CD8-positive, alpha-beta memory T cell (primary cell): ENCODE results near the gene ZDHHC7. TPM values are rescaled to one million over a fixed set of nuclear protein-coding genes. Genes with fewer than 3 reads are reported as not detected.

Experiments
- CTCF ChIA-PET: fragments of 350-600 bp; sonication (Branson Sonifier 250); formaldehyde crosslinking; loops from one replicate; lab custom pipeline; 2021; ENCODE audit warnings: antibody characterized with exemption; lab: Charles Lee
- POLR2A ChIA-PET: fragments of 350-600 bp; sonication (Branson Sonifier 250); formaldehyde crosslinking; loops from one replicate; lab custom pipeline; 2021; ENCODE audit warnings: antibody characterized with exemption; lab: Charles Lee
- DNase-seq, 5 donors: peaks; one replicate each; pipeline versions ENCODE4 v3.0.0 to v3.0.0-alpha.2; 2020 to 2022; ENCODE audit warnings: mixed read lengths in 1 of 5
- H3K27ac ChIP-seq: one replicate; pipeline ENCODE4 v1.7.0; 2013; ENCODE audit warnings: low read depth, mild to moderate bottlenecking, low read length, moderate library complexity
- H3K27me3 ChIP-seq: 2 replicates; pipeline ENCODE4 v1.7.0; 2013; ENCODE audit warnings: low read length, mild to moderate bottlenecking; ENCODE audit not compliant: insufficient read depth, poor library complexity, severe bottlenecking
- H3K36me3 ChIP-seq: 2 replicates; pipeline ENCODE4 v1.7.0; 2013; ENCODE audit warnings: mild to moderate bottlenecking, low read length, moderate library complexity; ENCODE audit not compliant: insufficient read depth
- H3K4me1 ChIP-seq: 2 replicates; pipeline ENCODE4 v1.7.0; 2013; ENCODE audit warnings: mild to moderate bottlenecking, low read length, moderate library complexity; ENCODE audit not compliant: insufficient read depth
- H3K4me3 ChIP-seq: 2 replicates; pipeline ENCODE4 v1.7.0; 2013; ENCODE audit warnings: mild to moderate bottlenecking, low read length
- H3K9me3 ChIP-seq: 2 replicates; pipeline ENCODE4 v1.7.0; 2013; ENCODE audit warnings: mild to moderate bottlenecking, low read length
- H3K27ac Mint-ChIP-seq, 8 donors: one replicate each; pipeline ENCODE4 v1.8.0; 2020 to 2021; ENCODE audit warnings: mixed read lengths in 8 of 8, mild to moderate bottlenecking in 6 of 8, inconsistent platforms in 3 of 8, moderate library complexity in 3 of 8
- H3K27me3 Mint-ChIP-seq, 2 donors: one replicate each; pipeline ENCODE4 v1.8.0; 2020 to 2021; ENCODE audit warnings: mixed read lengths in 2 of 2, mild to moderate bottlenecking in 1 of 2, moderate library complexity in 1 of 2
- H3K36me3 Mint-ChIP-seq, 3 donors: one replicate each; pipeline ENCODE4 v1.8.0; 2020 to 2021; ENCODE audit warnings: mixed read lengths in 3 of 3, inconsistent platforms in 1 of 3, mild to moderate bottlenecking in 1 of 3
- H3K4me1 Mint-ChIP-seq, 3 donors: one replicate each; pipeline ENCODE4 v1.8.0; 2020 to 2021; ENCODE audit warnings: mixed read lengths in 3 of 3, inconsistent platforms in 1 of 3, mild to moderate bottlenecking in 1 of 3
- H3K4me3 Mint-ChIP-seq, 7 donors: one replicate each; pipeline ENCODE4 v1.8.0; 2020 to 2021; ENCODE audit warnings: mixed read lengths in 7 of 7, mild to moderate bottlenecking in 6 of 7, moderate library complexity in 4 of 7, inconsistent platforms in 2 of 7
- H3K9me3 Mint-ChIP-seq, 5 donors: one replicate each; pipeline ENCODE4 v1.8.0; 2020 to 2022; ENCODE audit warnings: mixed read lengths in 5 of 5, mild to moderate bottlenecking in 3 of 5, moderate library complexity in 2 of 5, inconsistent platforms in 1 of 5
- polyA plus RNA-seq: library from polyadenylated mRNA; unstranded; fragments of 300-500 nt; fragmentation: Illumina TruSeq; gene quantifications from one replicate; pipeline ENCODE4 v1.2.3, GENCODE V29; 2021
- total RNA-seq, 2 experiments: library from RNA; stranded (reverse); gene quantifications; one replicate each; pipeline ENCODE4 v1.2.3, GENCODE V29; 2021

The ZDHHC7 gene
- total and polyA plus RNA-seq, 3 experiments from 2014 or later = 31.6 to 45.7 (median 32.6) TPM

DNA sequence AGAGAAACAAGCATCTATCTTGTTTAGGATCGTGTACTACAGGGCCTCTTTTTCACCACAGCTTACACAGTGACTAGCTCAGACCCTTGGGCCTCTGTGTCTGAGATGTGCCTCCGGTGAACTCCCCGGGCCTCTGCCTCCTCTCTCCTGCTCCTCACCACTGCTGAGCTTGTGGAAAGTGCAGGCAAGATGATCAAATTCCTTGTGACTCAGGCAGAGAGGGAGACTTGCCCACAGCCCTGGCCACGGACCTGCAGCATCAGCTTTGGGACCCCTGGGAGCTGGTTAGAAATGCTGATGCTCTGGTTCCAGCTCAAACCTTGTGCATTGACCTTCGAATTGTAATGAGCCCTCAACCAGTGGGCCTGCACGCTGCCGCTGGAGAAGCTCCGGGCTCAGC, 79.8 kb downstream of the ZDHHC7 start:
- no peaks in the 10 kb centered on the region for H3K9me3 ChIP-seq
- H3K27ac ChIP-seq = no peak overlapping the region
- no peaks in the 10 kb centered on the region for H3K36me3 ChIP-seq
- peaks cover 4% of the 10 kb centered on the region for H3K4me1 ChIP-seq
- no peaks in the 10 kb centered on the region for H3K9me3 Mint-ChIP-seq
- H3K27me3 Mint-ChIP-seq = no peaks in the 10 kb centered on the region
- ChIA-PET CTCF (interaction anchor here (1.3 kb wide), 1 partner anchor 21 kb away, joined by 6 read pairs; no protein-coding TSS in a partner anchor), POLR2A (no interaction called here)
- no peak overlapping the region for H3K4me3 ChIP-seq
- peaks cover 0 to 2% (median 0%) of the 10 kb centered on the region in 3 donors for H3K4me1 Mint-ChIP-seq
- H3K27ac Mint-ChIP-seq = peak overlapping the region in 2 of 8 donors; percentile 23 to 86
- no peak for DNase-seq
- H3K36me3 Mint-ChIP-seq = no peaks in the 10 kb centered on the region
- H3K27me3 ChIP-seq = no peaks in the 10 kb centered on the region
- H3K4me3 Mint-ChIP-seq = no peak overlapping the region

DNA sequence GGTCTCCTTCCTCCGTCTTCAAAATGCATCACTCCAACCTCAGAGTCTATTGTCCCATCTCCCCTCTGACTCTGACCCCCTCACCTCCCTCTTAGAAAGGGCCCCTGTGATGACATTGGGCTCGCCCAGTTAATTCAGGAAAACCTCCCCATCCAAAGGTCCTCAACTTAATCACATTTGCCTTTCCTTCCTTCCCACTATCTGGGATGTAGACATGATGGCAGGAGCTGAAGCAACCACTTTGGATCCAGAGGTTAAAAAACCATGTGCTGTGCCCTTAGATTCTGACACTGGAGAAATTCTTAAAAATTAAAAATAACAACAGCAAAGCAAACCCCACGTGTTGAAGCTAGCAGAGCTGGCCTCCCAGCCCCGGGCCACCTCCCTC, 80.2 kb downstream of the ZDHHC7 start:
- H3K4me1 Mint-ChIP-seq = peaks cover 0 to 2% (median 0%) of the 10 kb centered on the region in 3 donors
- no peaks in the 10 kb centered on the region for H3K27me3 Mint-ChIP-seq
- H3K36me3 Mint-ChIP-seq = no peaks in the 10 kb centered on the region
- Histone ChIP-seq H3K4me3 (no peak overlapping the region), H3K36me3 (no peaks in the 10 kb centered on the region), H3K27ac (no peak overlapping the region), H3K9me3 (no peaks in the 10 kb centered on the region), H3K27me3 (no peaks in the 10 kb centered on the region), H3K4me1 (peaks cover 4% of the 10 kb centered on the region)
- CTCF ChIA-PET = interaction anchor here (1.3 kb wide), 1 partner anchor 21 kb away, joined by 6 read pairs; no protein-coding TSS in a partner anchor
- no peaks in the 10 kb centered on the region for H3K9me3 Mint-ChIP-seq
- H3K4me3 Mint-ChIP-seq = no peak overlapping the region
- H3K27ac Mint-ChIP-seq = peak overlapping the region in 4 of 8 donors; percentile 22 to 86 (median 52)
- POLR2A ChIA-PET = no interaction called here
- no peak for DNase-seq

DNA sequence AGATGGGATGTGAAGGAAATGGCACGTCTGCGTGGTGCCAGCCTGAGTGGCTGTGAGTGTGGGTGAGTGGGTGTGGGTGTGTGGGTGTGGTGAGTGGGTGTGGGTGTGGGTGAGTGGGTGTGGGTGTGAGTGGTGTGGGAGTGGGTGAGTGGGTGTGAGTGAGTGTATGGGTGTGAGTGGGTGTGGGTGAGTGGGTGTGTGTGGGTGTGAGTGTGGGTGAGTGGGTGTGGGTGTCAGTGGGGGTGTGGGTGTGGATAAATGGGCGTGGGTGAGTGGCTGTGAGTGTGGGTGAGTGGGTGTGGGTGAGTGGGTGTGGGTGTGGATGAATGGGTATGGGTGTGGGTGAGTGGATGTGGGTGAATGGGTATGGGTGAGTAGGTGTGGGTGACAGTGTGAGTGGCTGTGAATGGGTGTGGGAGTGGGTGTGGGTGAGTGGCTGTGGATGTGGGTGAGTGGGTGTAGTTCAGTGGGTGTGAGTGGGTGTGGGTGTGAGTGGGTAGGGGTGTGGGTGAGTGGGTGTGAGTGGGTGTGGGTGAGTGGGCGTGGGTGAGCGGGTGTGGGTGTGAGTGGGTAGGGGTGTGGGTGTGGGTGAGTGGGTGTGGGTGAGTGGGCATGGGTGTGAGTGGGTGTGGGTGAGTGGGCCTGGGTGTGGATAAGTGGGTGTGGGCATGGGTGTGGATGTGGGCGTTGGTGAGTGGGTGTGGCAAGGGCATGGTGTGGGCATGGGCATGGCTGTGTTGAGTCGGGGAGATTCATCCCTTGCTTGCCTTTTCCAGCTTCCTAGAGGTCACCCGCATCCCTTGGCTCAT, 80.8 kb downstream of the ZDHHC7 start:
- POLR2A ChIA-PET = no interaction called here
- Mint-ChIP-seq H3K27me3 (no peaks in the 10 kb centered on the region), H3K4me3 (no peak overlapping the region), H3K9me3 (no peaks in the 10 kb centered on the region), H3K27ac (peak overlapping the region in 3 of 8 donors; percentile 23 to 81 (median 50)), H3K36me3 (no peaks in the 10 kb centered on the region), H3K4me1 (peaks cover 0 to 2% (median 0%) of the 10 kb centered on the region in 3 donors)
- CTCF ChIA-PET = no interaction called here
- no peak overlapping the region for H3K27ac ChIP-seq
- H3K4me3 ChIP-seq = no peak overlapping the region
- no peak for DNase-seq
- H3K4me1 ChIP-seq = peaks cover 4% of the 10 kb centered on the region
- no peaks in the 10 kb centered on the region for H3K36me3 ChIP-seq
- no peaks in the 10 kb centered on the region for H3K9me3 ChIP-seq
- H3K27me3 ChIP-seq = no peaks in the 10 kb centered on the region

DNA sequence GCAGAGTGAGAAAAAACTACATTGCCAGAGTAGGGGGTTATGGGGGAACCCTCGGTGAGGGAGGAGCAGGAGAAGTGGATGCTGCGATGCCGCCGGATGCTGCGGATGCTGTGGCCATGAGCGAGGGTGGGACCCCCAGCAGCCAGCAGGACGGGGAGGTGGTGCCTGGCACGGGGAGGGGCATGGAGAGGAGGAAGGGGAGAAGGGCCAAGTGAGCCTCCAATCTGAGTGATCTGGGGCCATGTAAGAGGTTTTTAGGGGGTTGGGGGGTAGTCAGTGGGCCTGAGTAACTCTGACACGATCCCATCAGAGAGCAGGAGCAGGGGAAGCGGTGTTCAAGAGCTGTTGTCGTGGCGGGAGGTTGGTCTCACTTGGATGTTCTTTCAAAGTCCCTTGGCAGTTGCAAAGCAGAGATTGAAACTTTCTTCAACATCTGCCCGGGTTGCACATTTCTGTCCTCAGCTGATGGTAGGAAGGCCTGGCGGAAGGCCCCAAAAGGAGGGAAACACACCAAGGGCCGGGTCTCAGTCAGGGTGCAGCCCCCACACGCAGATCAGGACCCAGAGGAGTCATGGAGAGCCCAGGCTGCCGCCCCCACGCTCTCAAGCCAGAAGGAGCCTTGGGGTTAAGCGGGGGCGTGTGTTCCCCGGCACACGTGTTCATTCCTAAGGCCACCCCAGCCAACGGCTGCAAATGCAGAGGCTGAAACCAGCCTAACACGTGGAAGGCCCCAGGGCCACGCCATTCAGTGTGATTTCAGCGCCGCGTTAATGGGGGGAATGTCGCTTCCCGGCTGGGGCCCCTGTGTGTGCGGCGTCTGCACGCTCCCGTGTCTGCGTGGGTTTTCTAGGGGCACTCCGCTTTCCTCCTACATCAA, 81.7 kb downstream of the ZDHHC7 start:
- peaks cover 4% of the 10 kb centered on the region for H3K4me1 ChIP-seq
- no peaks in the 10 kb centered on the region for H3K27me3 ChIP-seq
- DNase-seq = no peak
- H3K9me3 ChIP-seq = no peaks in the 10 kb centered on the region
- no peaks in the 10 kb centered on the region for H3K36me3 Mint-ChIP-seq
- peak overlapping the region in 1 of 7 donors; percentile 62 for H3K4me3 Mint-ChIP-seq
- no peaks in the 10 kb centered on the region for H3K9me3 Mint-ChIP-seq
- no peaks in the 10 kb centered on the region for H3K36me3 ChIP-seq
- H3K27ac Mint-ChIP-seq = peak overlapping the region in 6 of 8 donors; percentile 17 to 83 (median 56)
- peaks cover 0 to 2% (median 0%) of the 10 kb centered on the region in 3 donors for H3K4me1 Mint-ChIP-seq
- ChIA-PET POLR2A (no interaction called here), CTCF (interaction anchor here (1.2 kb wide), 1 partner anchor 23 kb away, joined by 5 read pairs; no protein-coding TSS in a partner anchor)
- H3K27me3 Mint-ChIP-seq = peaks cover 0 to 2% of the 10 kb centered on the region in 2 donors
- no peak overlapping the region for H3K4me3 ChIP-seq
- H3K27ac ChIP-seq = no peak overlapping the region

DNA sequence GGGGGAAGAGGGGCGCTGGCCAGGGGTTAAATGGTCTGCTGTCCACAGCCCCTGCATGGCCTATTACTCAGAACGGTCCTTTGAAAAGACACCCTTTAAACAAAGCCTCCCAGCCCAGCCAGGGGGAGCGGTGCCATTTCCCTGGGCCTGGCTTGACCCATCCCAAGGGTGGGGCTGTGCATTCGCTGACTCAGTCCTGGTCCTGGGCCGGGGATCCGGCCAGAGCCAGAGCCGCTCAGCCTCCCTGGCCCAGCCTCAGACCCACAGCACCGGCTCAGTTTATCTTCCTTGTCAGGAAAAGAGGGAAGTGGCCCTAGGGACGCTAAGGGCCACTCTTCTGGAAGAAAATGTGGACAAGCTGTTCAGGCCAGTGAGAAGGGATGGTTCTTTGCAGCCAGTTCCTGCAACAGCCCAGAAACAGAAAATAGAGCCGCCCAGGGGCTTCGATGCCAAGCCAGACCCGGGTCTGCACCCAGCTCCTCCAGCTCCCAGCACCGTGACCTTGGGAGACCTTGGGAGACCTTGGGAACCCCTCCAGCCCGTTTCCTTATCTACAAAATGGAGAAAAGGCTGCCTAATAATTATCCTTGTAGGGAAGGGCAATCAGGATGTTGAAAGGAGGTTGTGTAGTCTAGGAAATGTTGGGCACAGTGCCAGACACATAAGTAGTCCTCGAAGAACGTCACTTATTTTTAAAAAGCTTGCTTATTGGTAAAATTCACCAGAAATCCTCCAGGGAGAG, 82.5 kb downstream of the ZDHHC7 start:
- DNase-seq = no peak
- Mint-ChIP-seq H3K36me3 (no peaks in the 10 kb centered on the region), H3K27me3 (peaks cover 0 to 4% of the 10 kb centered on the region in 2 donors), H3K9me3 (peaks cover 0 to 1% (median 0%) of the 10 kb centered on the region in 5 donors), H3K27ac (peak overlapping the region in 4 of 8 donors; percentile 38 to 56 (median 50)), H3K4me3 (no peak overlapping the region), H3K4me1 (peaks cover 0 to 2% (median 0%) of the 10 kb centered on the region in 3 donors)
- ChIA-PET CTCF (interaction anchor here (1.2 kb wide), 1 partner anchor 23 kb away, joined by 5 read pairs; no protein-coding TSS in a partner anchor), POLR2A (no interaction called here)
- no peak overlapping the region for H3K27ac ChIP-seq
- H3K4me3 ChIP-seq = no peak overlapping the region
- no peaks in the 10 kb centered on the region for H3K36me3 ChIP-seq
- H3K9me3 ChIP-seq = no peaks in the 10 kb centered on the region
- H3K4me1 ChIP-seq = peaks cover 4% of the 10 kb centered on the region
- H3K27me3 ChIP-seq = no peaks in the 10 kb centered on the region

DNA sequence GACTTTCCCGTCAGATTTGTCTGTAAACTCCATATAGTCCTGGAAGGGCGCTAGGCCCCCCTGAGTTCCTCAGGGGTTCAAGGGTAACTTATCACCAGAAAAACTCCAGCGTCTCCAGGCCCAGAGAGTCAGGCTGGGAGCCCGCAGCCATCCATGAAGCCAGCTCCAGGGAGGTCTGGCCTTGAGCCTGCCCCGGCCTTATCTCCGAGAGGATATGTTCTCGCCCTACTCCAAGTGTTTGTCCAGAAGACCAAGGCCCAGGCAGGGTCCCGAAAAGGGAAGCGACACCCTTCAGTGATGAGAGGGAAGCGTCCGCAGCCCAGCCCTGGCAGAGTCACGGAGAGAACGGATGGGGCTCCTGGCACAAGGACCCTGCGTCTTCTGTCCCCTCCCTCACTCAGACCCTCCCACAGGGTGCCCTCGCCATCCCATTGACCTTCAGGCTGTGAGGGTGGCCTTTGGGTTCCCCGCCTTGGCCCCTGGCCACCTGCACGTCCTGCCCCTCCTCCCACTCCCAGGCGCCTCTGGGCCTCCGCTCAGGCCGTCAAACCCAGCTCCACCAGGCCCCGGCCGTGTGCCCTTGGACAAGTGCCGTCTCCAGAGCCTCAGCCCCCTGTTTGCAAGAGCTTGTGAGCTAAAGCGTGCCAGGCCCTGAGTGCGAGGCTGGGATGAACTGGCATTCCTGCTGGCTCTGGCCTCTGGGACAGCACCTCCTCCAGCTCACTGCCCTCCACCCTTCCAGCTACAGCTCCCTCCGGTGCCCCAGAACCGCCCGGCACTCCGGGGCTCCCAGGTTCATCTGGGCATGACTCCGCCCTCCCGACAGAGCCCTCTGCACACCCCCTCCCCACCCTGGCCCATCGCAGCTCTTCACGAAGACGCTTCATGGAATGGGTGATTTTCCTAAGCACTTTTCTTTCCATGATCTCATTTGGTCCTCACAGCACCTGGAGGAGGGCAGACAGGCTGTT, 83.4 kb downstream of the ZDHHC7 start:
- Mint-ChIP-seq H3K4me1 (peaks cover 0 to 2% (median 0%) of the 10 kb centered on the region in 3 donors), H3K27ac (peak overlapping the region in 1 of 8 donors; percentile 65), H3K36me3 (no peaks in the 10 kb centered on the region), H3K9me3 (peaks cover 0 to 1% (median 0%) of the 10 kb centered on the region in 5 donors), H3K27me3 (peaks cover 0 to 4% of the 10 kb centered on the region in 2 donors), H3K4me3 (no peak overlapping the region)
- Histone ChIP-seq H3K27me3 (no peaks in the 10 kb centered on the region), H3K4me1 (peaks cover 4% of the 10 kb centered on the region), H3K9me3 (no peaks in the 10 kb centered on the region), H3K36me3 (no peaks in the 10 kb centered on the region), H3K27ac (no peak overlapping the region), H3K4me3 (no peak overlapping the region)
- POLR2A ChIA-PET = no interaction called here
- CTCF ChIA-PET = no interaction called here
- no peak for DNase-seq

DNA sequence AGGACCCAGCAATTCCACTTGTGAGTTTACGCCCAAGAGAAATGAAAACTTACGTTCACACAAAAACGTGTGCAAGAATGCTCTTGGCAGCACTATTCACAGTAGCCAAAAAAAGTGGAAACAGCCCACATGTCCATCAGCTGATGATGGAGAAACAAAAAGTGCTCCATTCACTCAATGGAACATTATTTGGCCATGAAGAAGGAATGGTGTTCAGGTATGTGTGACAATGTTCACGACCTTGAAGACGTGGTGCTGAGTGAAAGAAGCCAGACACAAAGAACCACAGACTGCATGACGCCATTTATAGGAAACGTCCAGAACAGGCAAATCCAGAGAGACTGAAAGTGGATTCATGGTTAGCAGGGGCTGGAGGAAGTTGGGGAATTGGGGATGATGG, 84.9 kb downstream of the ZDHHC7 start:
- H3K36me3 Mint-ChIP-seq = no peaks in the 10 kb centered on the region
- Histone ChIP-seq H3K27me3 (no peaks in the 10 kb centered on the region), H3K27ac (no peak overlapping the region), H3K4me3 (no peak overlapping the region), H3K9me3 (no peaks in the 10 kb centered on the region), H3K4me1 (peaks cover 4% of the 10 kb centered on the region), H3K36me3 (no peaks in the 10 kb centered on the region)
- no peak for DNase-seq
- peaks cover 0 to 2% (median 0%) of the 10 kb centered on the region in 3 donors for H3K4me1 Mint-ChIP-seq
- H3K27me3 Mint-ChIP-seq = peaks cover 0 to 4% of the 10 kb centered on the region in 2 donors
- H3K27ac Mint-ChIP-seq = no peak overlapping the region
- ChIA-PET POLR2A (no interaction called here), CTCF (interaction anchor here (0.7 to 0.8 kb wide), 2 partner anchors 15 to 25 kb away, joined by 3 read pairs; no protein-coding TSS in a partner anchor)
- no peak overlapping the region for H3K4me3 Mint-ChIP-seq
- peaks cover 0 to 1% (median 0%) of the 10 kb centered on the region in 5 donors for H3K9me3 Mint-ChIP-seq
